Tibial artery (tissue), 4 donors: ENCODE measurements around the gene FHOD1.

Experiments
- DNase-seq, 2 donors: peaks; one replicate each; pipeline ENCODE4 v3.0.0-alpha.2; 2019
- H3K27ac ChIP-seq, 2 donors: fragments of 200-600 bp; sonication (generic) in 1 of 2; 1 replicate in 1 of 2; 2 replicates in 1 of 2; pipeline ENCODE4 v1.5.1; 2018 to 2019; ENCODE audit warnings: mild to moderate bottlenecking in 1 of 2
- H3K27me3 ChIP-seq, 2 donors: fragments of 200-600 bp; sonication (generic) in 1 of 2; one replicate each; pipeline versions ENCODE4 v1.5.1 to v1.6.0; 2016 to 2019
- H3K36me3 ChIP-seq, 3 donors: fragments of 200-600 bp; sonication (generic) in 2 of 3; one replicate each; pipeline ENCODE4 v1.5.1; 2016 to 2019; ENCODE audit warnings: mild to moderate bottlenecking in 2 of 3
- H3K4me1 ChIP-seq, 4 donors: fragments of 200-600 bp; sonication (generic) in 2 of 4; 1 replicate in 3 of 4; 2 replicates in 1 of 4; pipeline ENCODE4 v1.5.1; 2016 to 2019
- H3K4me3 ChIP-seq, 2 donors: fragments of 200-600 bp; sonication (generic) in 1 of 2; 1 replicate in 1 of 2; 2 replicates in 1 of 2; pipeline ENCODE4 v1.5.1; 2018 to 2019; ENCODE audit warnings: mild to moderate bottlenecking in 2 of 2
- H3K9me3 ChIP-seq, 3 donors: fragments of 200-600 bp; sonication (generic) in 1 of 3; one replicate each; pipeline ENCODE4 v1.5.1; 2016 to 2019
- CTCF ChIP-seq, 2 experiments: fragments of 200-600 bp in 1 of 2; fragments of 450-650 bp in 1 of 2; IDR thresholded peaks; one replicate each; pipeline ENCODE4 v1.5.1; 2017 to 2019; ENCODE audit warnings: antibody characterized with exemption in 2 of 2, mild to moderate bottlenecking in 1 of 2, moderate library complexity in 1 of 2
- intact Hi-C: fragments of 100-400 bp; cut with DNase I; formaldehyde crosslinking; loops from one replicate; pipeline ENCODE4 v1.15.0; 2023; ENCODE audit warnings: low total_unique reads

FHOD1 gene

GRCh38 chr16:67279296-67280089 lies 32.2 kb upstream of the FHOD1 start, which contains the start of gene PLEKHG4:
PLEKHG4 (plus strand) TSS chr16:67279532; CDS start chr16:67280045, 513 bp downstream.
- DNase-seq = peak; percentile 46 to 76
- Histone ChIP-seq H3K27ac (peak within 1 kb of the TSS; percentile 60 to 68), H3K9me3 (no peaks in the 10 kb centered on the region), H3K27me3 (no peaks in the 10 kb centered on the region), H3K4me3 (peak within 1 kb of the TSS; percentile 52 to 54), H3K36me3 (peaks cover 0 to 9% (median 0%) of the 10 kb centered on the region in 3 donors), H3K4me1 (peaks cover 0 to 36% (median 21%) of the 10 kb centered on the region in 4 donors)
- peak; percentile 61 to 68 for TF ChIP-seq CTCF (IDR thresholded peaks at IDR 0.05)
- intact Hi-C loops = no loop called here

- Histone ChIP-seq H3K27me3 (no peaks in the 10 kb centered on the region), H3K36me3 (peaks cover 0 to 9% (median 0%) of the 10 kb centered on the region in 3 donors), H3K9me3 (no peaks in the 10 kb centered on the region), H3K27ac (peak overlapping the region; percentile 60 to 68), H3K4me1 (peaks cover 0 to 36% (median 20%) of the 10 kb centered on the region in 4 donors), H3K4me3 (peak overlapping the region; percentile 52 to 54)
- TF ChIP-seq CTCF (IDR thresholded peaks at IDR 0.05) = no peak
- intact Hi-C loops = no loop called here
- DNase-seq = no peak
Measured at GRCh38 chr16:67278773-67279295, 31.6 kb upstream of the FHOD1 start.

- Histone ChIP-seq H3K4me1 (peaks cover 0 to 36% (median 20%) of the 10 kb centered on the region in 4 donors), H3K36me3 (peaks cover 0 to 9% (median 0%) of the 10 kb centered on the region in 3 donors), H3K9me3 (no peaks in the 10 kb centered on the region), H3K27me3 (no peaks in the 10 kb centered on the region), H3K27ac (peak overlapping the region; percentile 60 to 68), H3K4me3 (peak overlapping the region; percentile 52 to 54)
- peak in 1 of 2 donors; percentile 32 for DNase-seq
- intact Hi-C loops = no loop called here
- no peak for TF ChIP-seq CTCF (IDR thresholded peaks at IDR 0.05)
Measured at GRCh38 chr16:67277999-67278772, 30.9 kb upstream of the FHOD1 start.

GRCh38 chr16:67277294-67277998 lies 30.2 kb upstream of the FHOD1 start:
- H3K27me3 ChIP-seq = no peaks in the 10 kb centered on the region
- peak; percentile 59 to 85 for DNase-seq
- H3K4me3 ChIP-seq = no peak overlapping the region
- peak overlapping the region; percentile 60 to 68 for H3K27ac ChIP-seq
- peaks cover 0 to 6% (median 0%) of the 10 kb centered on the region in 3 donors for H3K36me3 ChIP-seq
- H3K9me3 ChIP-seq = no peaks in the 10 kb centered on the region
- peaks cover 0 to 36% (median 20%) of the 10 kb centered on the region in 4 donors for H3K4me1 ChIP-seq
- intact Hi-C loops = no loop called here
- TF ChIP-seq CTCF (IDR thresholded peaks at IDR 0.05) = no peak

- Histone ChIP-seq H3K27ac (no peak overlapping the region), H3K27me3 (no peaks in the 10 kb centered on the region), H3K36me3 (no peaks in the 10 kb centered on the region), H3K4me3 (no peak overlapping the region), H3K4me1 (peaks cover 0 to 36% (median 20%) of the 10 kb centered on the region in 4 donors), H3K9me3 (no peaks in the 10 kb centered on the region)
- intact Hi-C loops = no loop called here
- TF ChIP-seq CTCF (IDR thresholded peaks at IDR 0.05) = no peak
- DNase-seq = no peak
Measured at GRCh38 chr16:67275321-67275720, 28.0 kb upstream of the FHOD1 start.
